Subcutaneous abdominal adipose tissue (tissue), 5 donors: ENCODE data around the gene RCOR1.
"Not testable (repeated sequence)": the region's sequence is repeated elsewhere in the genome, so short reads cannot be mapped to it uniquely, and the experiment has no call there.

Experiments
- H3K27ac ChIP-seq: one replicate; pipeline ENCODE4 v1.7.0; 2013; ENCODE audit warnings: low read depth, mild to moderate bottlenecking, inconsistent platforms, low read length, moderate library complexity
- H3K27me3 ChIP-seq, 5 donors: one replicate each; pipeline ENCODE4 v1.7.0; 2013; ENCODE audit warnings: low read length in 5 of 5, inconsistent platforms in 1 of 5; ENCODE audit not compliant: control insufficient read depth in 5 of 5, insufficient read depth in 4 of 5
- H3K36me3 ChIP-seq, 5 donors: one replicate each; pipeline ENCODE4 v1.7.0; 2013; ENCODE audit warnings: low read length in 5 of 5; ENCODE audit not compliant: control insufficient read depth in 5 of 5, insufficient read depth in 5 of 5
- H3K4me1 ChIP-seq, 5 donors: one replicate each; pipeline ENCODE4 v1.7.0; 2013; ENCODE audit warnings: low read length in 5 of 5, mild to moderate bottlenecking in 3 of 5, moderate library complexity in 1 of 5; ENCODE audit not compliant: control insufficient read depth in 5 of 5, insufficient read depth in 5 of 5
- H3K4me3 ChIP-seq, 5 donors: one replicate each; pipeline ENCODE4 v1.7.0; 2013; ENCODE audit warnings: low read length in 5 of 5, low read depth in 1 of 5
- H3K9ac ChIP-seq, 5 donors: one replicate each; pipeline ENCODE4 v1.7.0; 2013; ENCODE audit warnings: low read length in 5 of 5, mild to moderate bottlenecking in 4 of 5, moderate library complexity in 3 of 5
- H3K9me3 ChIP-seq, 5 donors: one replicate each; pipeline ENCODE4 v1.7.0; 2013; ENCODE audit warnings: low read length in 5 of 5; ENCODE audit not compliant: control insufficient read depth in 5 of 5
- donor health status: healthy.
- donor health status: healthy.
- donor health status: healthy.
- donor health status: healthy.
- donor health status: healthy.

Gene RCOR1

GRCh38 chr14:102758087-102758486 lies 165.6 kb downstream of the RCOR1 start:
- Histone ChIP-seq H3K27me3 (peaks cover 7 to 22% (median 11%) of the 10 kb centered on the region in 5 donors), H3K36me3 (no peaks in the 10 kb centered on the region), H3K4me1 (peaks cover 0 to 9% (median 0%) of the 10 kb centered on the region in 5 donors), H3K4me3 (no peak overlapping the region), H3K9ac (no peak overlapping the region), H3K27ac (no peak overlapping the region), H3K9me3 (no peaks in the 10 kb centered on the region)

GRCh38 chr14:102759456-102760187 lies 167.2 kb downstream of the RCOR1 start:
- no peak overlapping the region for H3K9ac ChIP-seq
- H3K9me3 ChIP-seq: no peaks in the 10 kb centered on the region
- H3K4me1 ChIP-seq: peaks cover 0 to 15% (median 3%) of the 10 kb centered on the region in 5 donors
- H3K27ac ChIP-seq: no peak overlapping the region
- no peak overlapping the region for H3K4me3 ChIP-seq
- H3K36me3 ChIP-seq: no peaks in the 10 kb centered on the region
- peaks cover 7 to 26% (median 11%) of the 10 kb centered on the region in 5 donors for H3K27me3 ChIP-seq

- peaks cover 0 to 15% (median 3%) of the 10 kb centered on the region in 5 donors for H3K4me1 ChIP-seq
- H3K9ac ChIP-seq: no peak overlapping the region
- no peak overlapping the region for H3K27ac ChIP-seq
- H3K27me3 ChIP-seq: peaks cover 7 to 26% (median 11%) of the 10 kb centered on the region in 5 donors
- no peaks in the 10 kb centered on the region for H3K36me3 ChIP-seq
- H3K9me3 ChIP-seq: no peaks in the 10 kb centered on the region
- no peak overlapping the region for H3K4me3 ChIP-seq
Measured at GRCh38 chr14:102760496-102761193, 168.2 kb downstream of the RCOR1 start.

- no peak overlapping the region for H3K4me3 ChIP-seq
- no peaks in the 10 kb centered on the region for H3K9me3 ChIP-seq
- peaks cover 0 to 15% (median 3%) of the 10 kb centered on the region in 5 donors for H3K4me1 ChIP-seq
- no peak overlapping the region for H3K27ac ChIP-seq
- no peak overlapping the region for H3K9ac ChIP-seq
- peaks cover 7 to 26% (median 11%) of the 10 kb centered on the region in 5 donors for H3K27me3 ChIP-seq
- H3K36me3 ChIP-seq: no peaks in the 10 kb centered on the region
Measured at GRCh38 chr14:102761206-102761605, 168.8 kb downstream of the RCOR1 start.

GRCh38 chr14:102764220-102764671 lies 171.8 kb downstream of the RCOR1 start:
- Histone ChIP-seq H3K27ac (no peak overlapping the region), H3K9me3 (no peaks in the 10 kb centered on the region), H3K36me3 (no peaks in the 10 kb centered on the region), H3K4me3 (no peak overlapping the region), H3K4me1 (peaks cover 0 to 20% (median 4%) of the 10 kb centered on the region in 5 donors), H3K9ac (no peak overlapping the region), H3K27me3 (peaks cover 7 to 24% (median 11%) of the 10 kb centered on the region in 5 donors)

- peaks cover 0 to 18% (median 4%) of the 10 kb centered on the region in 5 donors for H3K4me1 ChIP-seq
- not testable (repeated sequence) for H3K27ac ChIP-seq, H3K36me3 ChIP-seq, H3K9ac ChIP-seq, H3K9me3 ChIP-seq, H3K4me3 ChIP-seq
- peaks cover 6 to 19% (median 9%) of the 10 kb centered on the region in 5 donors for H3K27me3 ChIP-seq
Measured at GRCh38 chr14:102765770-102766169, 173.3 kb downstream of the RCOR1 start.

- H3K9me3 ChIP-seq: no peaks in the 10 kb centered on the region
Measured at GRCh38 chr14:102768223-102769048, 176.0 kb downstream of the RCOR1 start.

GRCh38 chr14:102769049-102769327 lies 176.5 kb downstream of the RCOR1 start:
- H3K27me3 ChIP-seq: peaks cover 0 to 4% (median 3%) of the 10 kb centered on the region in 5 donors
- no peak overlapping the region for H3K4me3 ChIP-seq
- H3K9me3 ChIP-seq: no peaks in the 10 kb centered on the region
- peaks cover 0 to 12% (median 4%) of the 10 kb centered on the region in 5 donors for H3K4me1 ChIP-seq
- H3K27ac ChIP-seq: no peak overlapping the region
- no peaks in the 10 kb centered on the region for H3K36me3 ChIP-seq
- no peak overlapping the region for H3K9ac ChIP-seq

More at GRCh38 chr14:102768223-102769048, 176.0 kb downstream of the RCOR1 start:
- peaks cover 0 to 6% (median 3%) of the 10 kb centered on the region in 5 donors for H3K27me3 ChIP-seq
- H3K27ac ChIP-seq: no peak overlapping the region
- peaks cover 0 to 14% (median 4%) of the 10 kb centered on the region in 5 donors for H3K4me1 ChIP-seq
- H3K9ac ChIP-seq: no peak overlapping the region
- no peaks in the 10 kb centered on the region for H3K36me3 ChIP-seq
- no peak overlapping the region for H3K4me3 ChIP-seq

GRCh38 chr14:102770147-102771123 lies 178.0 kb downstream of the RCOR1 start:
- Histone ChIP-seq H3K27me3 (peaks cover 0 to 4% (median 3%) of the 10 kb centered on the region in 5 donors), H3K27ac (no peak overlapping the region), H3K4me3 (no peak overlapping the region), H3K9me3 (no peaks in the 10 kb centered on the region), H3K9ac (no peak overlapping the region), H3K4me1 (peaks cover 0 to 11% (median 8%) of the 10 kb centered on the region in 5 donors), H3K36me3 (no peaks in the 10 kb centered on the region)
